Hepatocyte (in vitro differentiated cells): ENCODE measurements around the gene H2AZ2. TPM values are rescaled to one million over a fixed set of nuclear protein-coding genes. Genes with fewer than 3 reads are reported as not detected.
"Not testable (repeated sequence)": the region's sequence is repeated elsewhere in the genome, so short reads cannot be mapped to it uniquely, and the experiment has no call there.

ENCODE experiments used
- DNase-seq: peaks from one replicate; pipeline ENCODE4 v3.0.0-alpha.2; 2016; ENCODE audit warnings: low spot score
- H2AFZ ChIP-seq: fragments of 200-600 bp; sonication (generic); 2 replicates; pipeline ENCODE4 v1.6.0; 2016; ENCODE audit warnings: antibody characterized with exemption, mild to moderate bottlenecking
- H3K27ac ChIP-seq: fragments of 200-600 bp; sonication (generic); 2 replicates; pipeline ENCODE4 v1.5.1; 2016; ENCODE audit warnings: mild to moderate bottlenecking
- H3K27me3 ChIP-seq: fragments of 200-600 bp; sonication (generic); 2 replicates; pipeline ENCODE4 v1.6.1; 2016
- H3K36me3 ChIP-seq: fragments of 200-600 bp; sonication (generic); replicated peaks from 2 replicates; pipeline ENCODE4 v1.5.1; 2016; ENCODE audit warnings: low read depth; ENCODE audit not compliant: insufficient read depth
- H3K4me1 ChIP-seq: fragments of 200-600 bp; sonication (generic); 2 replicates; pipeline ENCODE4 v1.5.1; 2016; ENCODE audit warnings: mild to moderate bottlenecking, moderate library complexity; ENCODE audit not compliant: insufficient read depth
- H3K4me2 ChIP-seq: fragments of 200-600 bp; sonication (generic); 2 replicates; pipeline ENCODE4 v1.6.0; 2016
- H3K4me3 ChIP-seq: fragments of 200-600 bp; sonication (generic); 2 replicates; pipeline ENCODE4 v1.5.1; 2016; ENCODE audit warnings: mild to moderate bottlenecking
- H3K79me2 ChIP-seq: fragments of 200-600 bp; sonication (generic); 2 replicates; pipeline ENCODE4 v1.6.0; 2017; ENCODE audit warnings: mild to moderate bottlenecking
- H3K9me2 ChIP-seq: fragments of 200-600 bp; sonication (generic); replicated peaks from 2 replicates; pipeline ENCODE4 v1.6.0; 2017; ENCODE audit warnings: mild to moderate bottlenecking; ENCODE audit not compliant: insufficient read depth
- H3K9me3 ChIP-seq: fragments of 200-600 bp; sonication (generic); 2 replicates; pipeline ENCODE4 v1.5.1; 2016; ENCODE audit warnings: low read depth, mild to moderate bottlenecking
- H4K20me1 ChIP-seq: fragments of 200-600 bp; sonication (generic); 2 replicates; pipeline ENCODE4 v1.6.0; 2016; ENCODE audit warnings: mild to moderate bottlenecking; ENCODE audit not compliant: insufficient read depth, poor library complexity, severe bottlenecking
- CTCF ChIP-seq: fragments of 200-600 bp; sonication (generic); IDR thresholded peaks from 2 replicates; pipeline ENCODE4 v1.5.1; 2016; ENCODE audit warnings: antibody characterized with exemption, mild to moderate bottlenecking; ENCODE audit not compliant: poor library complexity
- EZH2 ChIP-seq: fragments of 200-600 bp; sonication (generic); IDR thresholded peaks from 2 replicates; pipeline ENCODE4 v1.6.1; 2016; ENCODE audit warnings: antibody characterized with exemption, mild to moderate bottlenecking, borderline replicate concordance
- EZH2phosphoT487 ChIP-seq: fragments of 200-600 bp; sonication (generic); IDR thresholded peaks from one replicate; pipeline ENCODE4 v1.6.1; 2018; ENCODE audit warnings: antibody characterized with exemption, mild to moderate bottlenecking, low read depth, moderate library complexity; ENCODE audit not compliant: unreplicated experiment, severe bottlenecking
- WGBS: methylation state at CpG from one replicate; pipeline ENCODE4 v1.1.6; 2016; ENCODE audit warnings: low lambda C conversion rate; ENCODE audit errors: missing lambda C conversion rate; 5-methylcytosine and 5-hydroxymethylcytosine counted together
- polyA plus RNA-seq: library from polyadenylated mRNA; unstranded; fragments of >200 nt; fragmentation: Nextera tagmentation; extraction: Ambion mirVana; gene quantifications from 2 replicates; pipeline ENCODE4 v1.2.1, GENCODE V29; 2016
- total RNA-seq: library from RNA; depleted of rRNA; stranded (reverse); fragments of >200 nt; gene quantifications from 2 replicates; pipeline ENCODE4 v1.2.3, GENCODE V29; 2014

The H2AZ2 gene
- total and polyA plus RNA-seq, 2 experiments from 2014 or later, result 138 to 178 TPM

GRCh38 chr7:44789990-44790389 lies 57.9 kb downstream of the H2AZ2 start:
- no peak overlapping the region for H3K4me3 ChIP-seq
- no peaks in the 10 kb centered on the region for H3K36me3 ChIP-seq
- no peak overlapping the region for H3K27ac ChIP-seq
- no peaks in the 10 kb centered on the region for H3K9me2 ChIP-seq
- TF ChIP-seq EZH2 (no peak), CTCF (no peak), EZH2phosphoT487 (no peak)
- H4K20me1 ChIP-seq, result no peaks in the 10 kb centered on the region
- H3K4me2 ChIP-seq, result no peak overlapping the region
- no peaks in the 10 kb centered on the region for H3K9me3 ChIP-seq
- no peaks in the 10 kb centered on the region for H3K4me1 ChIP-seq
- no peak for DNase-seq
- H2AFZ ChIP-seq, result no peak overlapping the region
- no peaks in the 10 kb centered on the region for H3K79me2 ChIP-seq
- H3K27me3 ChIP-seq, result no peaks in the 10 kb centered on the region
- 87% methylated on average over 5 of the region's 5 CpGs for WGBS

- Histone ChIP-seq H3K4me1 (no peaks in the 10 kb centered on the region), H3K4me2 (no peak overlapping the region), H3K4me3 (no peak overlapping the region), H3K27ac (no peak overlapping the region), H3K79me2 (no peaks in the 10 kb centered on the region), H3K36me3 (no peaks in the 10 kb centered on the region), H2AFZ (no peak overlapping the region), H3K27me3 (no peaks in the 10 kb centered on the region), H3K9me2 (no peaks in the 10 kb centered on the region), H3K9me3 (no peaks in the 10 kb centered on the region), H4K20me1 (no peaks in the 10 kb centered on the region)
- WGBS, result 84% methylated on average over 3 of the region's 3 CpGs
- no peak for DNase-seq
- no peak for TF ChIP-seq EZH2
Measured at GRCh38 chr7:44787762-44788161, 60.1 kb downstream of the H2AZ2 start.

GRCh38 chr7:44787041-44787440 lies 60.8 kb downstream of the H2AZ2 start:
- H3K36me3 ChIP-seq, result no peaks in the 10 kb centered on the region
- H2AFZ ChIP-seq, result no peak overlapping the region
- no peak overlapping the region for H3K4me2 ChIP-seq
- H3K9me3 ChIP-seq, result no peaks in the 10 kb centered on the region
- 80% methylated on average over 4 of the region's 4 CpGs for WGBS
- no peak overlapping the region for H3K27ac ChIP-seq
- no peak overlapping the region for H3K4me3 ChIP-seq
- TF ChIP-seq EZH2phosphoT487 (no peak), EZH2 (no peak), CTCF (no peak)
- no peaks in the 10 kb centered on the region for H3K79me2 ChIP-seq
- no peaks in the 10 kb centered on the region for H3K4me1 ChIP-seq
- H3K9me2 ChIP-seq, result no peaks in the 10 kb centered on the region
- no peaks in the 10 kb centered on the region for H3K27me3 ChIP-seq
- H4K20me1 ChIP-seq, result no peaks in the 10 kb centered on the region
- DNase-seq, result no peak

- not testable (repeated sequence) for H3K4me1 ChIP-seq, DNase-seq, H3K4me3 ChIP-seq, H3K9me2 ChIP-seq, H4K20me1 ChIP-seq, H3K79me2 ChIP-seq, H3K27me3 ChIP-seq, H3K36me3 ChIP-seq, H3K27ac ChIP-seq, H2AFZ ChIP-seq, H3K9me3 ChIP-seq, H3K4me2 ChIP-seq
- 74% methylated on average over 3 of the region's 3 CpGs for WGBS
Measured at GRCh38 chr7:44785218-44785617, 62.7 kb downstream of the H2AZ2 start.

GRCh38 chr7:44784364-44784763 lies 63.5 kb downstream of the H2AZ2 start:
- Histone ChIP-seq H3K9me2 (no peaks in the 10 kb centered on the region), H3K27ac (no peak overlapping the region), H2AFZ (no peak overlapping the region), H4K20me1 (no peaks in the 10 kb centered on the region), H3K27me3 (no peaks in the 10 kb centered on the region), H3K4me3 (no peak overlapping the region), H3K36me3 (no peaks in the 10 kb centered on the region), H3K4me1 (no peaks in the 10 kb centered on the region), H3K79me2 (no peaks in the 10 kb centered on the region), H3K9me3 (no peaks in the 10 kb centered on the region), H3K4me2 (no peak overlapping the region)
- 71% methylated on average over 1 of the region's 1 CpG for WGBS
- no peak for DNase-seq
- TF ChIP-seq EZH2 (no peak), EZH2phosphoT487 (no peak), CTCF (no peak)
